ENCODE data around the gene RNF145.
A peak's percentile ranks its signal among the peaks of the same experiment; 100 is the strongest.

Gene RNF145

GRCh38 chr5:159157552-159157951 lies 51.8 kb downstream of the RNF145 start:
- TF ChIP-seq CTCF (IDR thresholded peaks at IDR 0.05; ENCODE audit: low read length): no peak
- TF ChIP-seq EZH2 (optimal IDR thresholded peaks at IDR 0.05; ENCODE audit: low read depth, low read length): no peak
- TF ChIP-seq EZH2phosphoT487 (IDR thresholded peaks at IDR 0.05; ENCODE audit: low read length): no peak
- no peak overlapping the region for H3K4me2 ChIP-seq (ENCODE audit: low read depth, low read length)

GRCh38 chr5:159156426-159157238 lies 52.7 kb downstream of the RNF145 start:
- H3K9me2 ChIP-seq (replicated peaks; ENCODE audit: insufficient read depth, low read length): no peaks in the 10 kb centered on the region
- H3K36me3 ChIP-seq (replicated peaks; ENCODE audit: insufficient read depth, low read length): peaks cover 4% of the 10 kb centered on the region
- no peak overlapping the region for H3K4me2 ChIP-seq (ENCODE audit: low read depth, low read length)
- DNase-seq: peak; percentile 72
- no peaks in the 10 kb centered on the region for H3K9me3 ChIP-seq (replicated peaks; ENCODE audit: insufficient read depth, low read length)
- peaks cover 8% of the 10 kb centered on the region; the same call in 1 of the 2 replicates for H3F3A ChIP-seq (ENCODE audit: insufficient read depth, low read length)
- H3K27me3 ChIP-seq (replicated peaks; ENCODE audit: insufficient read depth, low read length): no peaks in the 10 kb centered on the region
- no peak overlapping the region for H2AFZ ChIP-seq (ENCODE audit: low read length)
- H3K4me1 ChIP-seq (ENCODE audit: low read length): no peaks in the 10 kb centered on the region
- no peaks in the 10 kb centered on the region for H4K20me1 ChIP-seq (ENCODE audit: insufficient read depth, low read length)
- H3K9ac ChIP-seq (ENCODE audit: low read length): no peak overlapping the region
- no peak overlapping the region for H3K27ac ChIP-seq (ENCODE audit: low read length)
- TF ChIP-seq EZH2phosphoT487 (IDR thresholded peaks at IDR 0.05; ENCODE audit: low read length): no peak
- peak; percentile 86 for TF ChIP-seq CTCF (IDR thresholded peaks at IDR 0.05; ENCODE audit: low read length)
- H3K4me3 ChIP-seq (ENCODE audit: low read length): no peak overlapping the region
- H3K79me2 ChIP-seq (ENCODE audit: low read length): no peaks in the 10 kb centered on the region

More at GRCh38 chr5:159157552-159157951, 51.8 kb downstream of the RNF145 start:
- no peak overlapping the region for H3K9ac ChIP-seq (ENCODE audit: low read length)
- H3K27me3 ChIP-seq (replicated peaks; ENCODE audit: insufficient read depth, low read length): no peaks in the 10 kb centered on the region
- peaks cover 8% of the 10 kb centered on the region; the same call in 1 of the 2 replicates for H3F3A ChIP-seq (ENCODE audit: insufficient read depth, low read length)
- H3K36me3 ChIP-seq (replicated peaks; ENCODE audit: insufficient read depth, low read length): peaks cover 9% of the 10 kb centered on the region
- no peaks in the 10 kb centered on the region for H3K4me1 ChIP-seq (ENCODE audit: low read length)
- H4K20me1 ChIP-seq (ENCODE audit: insufficient read depth, low read length): no peaks in the 10 kb centered on the region
- H2AFZ ChIP-seq (ENCODE audit: low read length): no peak overlapping the region
- H3K9me2 ChIP-seq (replicated peaks; ENCODE audit: insufficient read depth, low read length): no peaks in the 10 kb centered on the region
- no peak for DNase-seq
- no peaks in the 10 kb centered on the region for H3K9me3 ChIP-seq (replicated peaks; ENCODE audit: insufficient read depth, low read length)
- no peak overlapping the region for H3K4me3 ChIP-seq (ENCODE audit: low read length)
- no peaks in the 10 kb centered on the region for H3K79me2 ChIP-seq (ENCODE audit: low read length)
- H3K27ac ChIP-seq (ENCODE audit: low read length): no peak overlapping the region

GRCh38 chr5:159155960-159156359 lies 53.4 kb downstream of the RNF145 start:
- no peak overlapping the region for H3K27ac ChIP-seq (ENCODE audit: low read length)
- H2AFZ ChIP-seq (ENCODE audit: low read length): no peak overlapping the region
- TF ChIP-seq EZH2phosphoT487 (IDR thresholded peaks at IDR 0.05; ENCODE audit: low read length): no peak
- TF ChIP-seq EZH2 (optimal IDR thresholded peaks at IDR 0.05; ENCODE audit: low read depth, low read length): no peak
- TF ChIP-seq CTCF (IDR thresholded peaks at IDR 0.05; ENCODE audit: low read length): no peak
- no peak overlapping the region for H3K4me3 ChIP-seq (ENCODE audit: low read length)
- no peak overlapping the region for H3K4me2 ChIP-seq (ENCODE audit: low read depth, low read length)
- no peaks in the 10 kb centered on the region for H3K27me3 ChIP-seq (replicated peaks; ENCODE audit: insufficient read depth, low read length)
- H3K79me2 ChIP-seq (ENCODE audit: low read length): no peaks in the 10 kb centered on the region
- no peaks in the 10 kb centered on the region for H3K4me1 ChIP-seq (ENCODE audit: low read length)
- H3K36me3 ChIP-seq (replicated peaks; ENCODE audit: insufficient read depth, low read length): peaks cover 4% of the 10 kb centered on the region
- H3F3A ChIP-seq (ENCODE audit: insufficient read depth, low read length): peaks cover 8% of the 10 kb centered on the region; the same call in 1 of the 2 replicates
- H3K9me3 ChIP-seq (replicated peaks; ENCODE audit: insufficient read depth, low read length): no peaks in the 10 kb centered on the region
- no peaks in the 10 kb centered on the region for H3K9me2 ChIP-seq (replicated peaks; ENCODE audit: insufficient read depth, low read length)
- H3K9ac ChIP-seq (ENCODE audit: low read length): no peak overlapping the region
- no peak for DNase-seq
- H4K20me1 ChIP-seq (ENCODE audit: insufficient read depth, low read length): no peaks in the 10 kb centered on the region

Measured in MM.1S (cell line).